Skeletal muscle tissue (tissue), 4 donors: ENCODE results near the gene PCK2. TPM values are rescaled to one million over a fixed set of nuclear protein-coding genes. Genes with fewer than 3 reads are reported as not detected.
A peak's percentile ranks its signal among the peaks of the same experiment; 100 is the strongest.

ENCODE experiments used
- H3K27ac ChIP-seq: one replicate; pipeline ENCODE4 v1.7.0; 2013; ENCODE audit warnings: mild to moderate bottlenecking, low read depth, low read length, inconsistent platforms
- H3K27me3 ChIP-seq, 3 donors: one replicate each; pipeline ENCODE4 v1.7.0; 2013; ENCODE audit warnings: low read length in 3 of 3; ENCODE audit not compliant: control insufficient read depth in 3 of 3, insufficient read depth in 3 of 3
- H3K36me3 ChIP-seq, 3 donors: one replicate each; pipeline ENCODE4 v1.7.0; 2013; ENCODE audit warnings: low read length in 3 of 3; ENCODE audit not compliant: control insufficient read depth in 3 of 3, insufficient read depth in 3 of 3
- H3K4me1 ChIP-seq, 3 donors: one replicate each; pipeline ENCODE4 v1.7.0; 2013; ENCODE audit warnings: low read length in 3 of 3, mild to moderate bottlenecking in 3 of 3; ENCODE audit not compliant: control insufficient read depth in 3 of 3, insufficient read depth in 3 of 3
- H3K4me3 ChIP-seq, 3 donors: one replicate each; pipeline ENCODE4 v1.7.0; 2013; ENCODE audit warnings: low read length in 3 of 3
- H3K9ac ChIP-seq, 3 donors: one replicate each; pipeline ENCODE4 v1.7.0; 2013; ENCODE audit warnings: low read length in 3 of 3, mild to moderate bottlenecking in 3 of 3, moderate library complexity in 2 of 3, low read depth in 1 of 3
- H3K9me3 ChIP-seq, 3 donors: one replicate each; pipeline ENCODE4 v1.7.0; 2013; ENCODE audit warnings: low read length in 3 of 3; ENCODE audit not compliant: control insufficient read depth in 3 of 3
- total RNA-seq: library from RNA; depleted of rRNA; stranded (reverse); fragments of >200 nt; gene quantifications from one replicate; pipeline ENCODE4 v1.2.3, GENCODE V29; 2014
- donor health status: Osteomylitis.

The PCK2 gene
- total RNA-seq, 1 donor from 2014 or later, result 3.7 TPM

DNA sequence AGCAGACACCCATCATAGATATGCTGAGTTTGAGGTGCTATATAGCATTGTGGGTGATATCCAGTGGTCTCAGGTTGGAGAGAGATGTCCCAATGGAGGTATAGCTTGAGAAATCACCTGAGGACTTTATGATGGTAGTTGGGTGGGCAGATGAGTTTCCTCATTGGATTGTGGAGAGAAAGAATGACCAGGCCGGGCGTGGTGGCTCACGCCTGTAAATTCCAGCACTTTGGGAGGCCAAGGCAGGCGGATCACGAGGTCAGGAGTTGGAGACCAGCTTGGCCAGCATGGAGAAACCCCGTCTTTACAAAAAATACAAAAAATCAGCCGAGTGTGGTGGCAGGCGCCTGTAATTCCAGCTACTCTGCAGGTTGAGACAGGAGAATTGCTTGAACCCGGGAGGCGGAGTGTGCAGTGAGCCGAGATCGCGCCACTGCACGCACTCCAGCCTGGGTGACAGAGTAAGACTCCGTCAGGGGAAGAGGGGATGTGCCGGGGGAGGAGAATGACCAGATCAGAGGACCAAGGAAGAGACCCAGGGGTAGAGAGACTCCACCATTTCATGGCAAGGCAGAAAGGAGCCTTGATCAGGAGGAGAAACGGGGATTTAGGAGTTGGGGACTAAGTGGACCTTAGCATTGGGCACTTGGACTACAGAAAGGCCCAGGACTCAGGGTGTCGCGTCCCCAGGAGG, 757 bp upstream of the PCK2 start:
- no peaks in the 10 kb centered on the region for H3K9me3 ChIP-seq
- peak overlapping the region; percentile 57 to 85 (median 83) for H3K9ac ChIP-seq
- no peaks in the 10 kb centered on the region for H3K27me3 ChIP-seq
- peak overlapping the region; percentile 62 to 80 (median 79) for H3K4me3 ChIP-seq
- peaks cover 23 to 31% (median 31%) of the 10 kb centered on the region in 3 donors for H3K4me1 ChIP-seq
- no peaks in the 10 kb centered on the region for H3K36me3 ChIP-seq
- H3K27ac ChIP-seq, result peak overlapping the region; percentile 74

DNA sequence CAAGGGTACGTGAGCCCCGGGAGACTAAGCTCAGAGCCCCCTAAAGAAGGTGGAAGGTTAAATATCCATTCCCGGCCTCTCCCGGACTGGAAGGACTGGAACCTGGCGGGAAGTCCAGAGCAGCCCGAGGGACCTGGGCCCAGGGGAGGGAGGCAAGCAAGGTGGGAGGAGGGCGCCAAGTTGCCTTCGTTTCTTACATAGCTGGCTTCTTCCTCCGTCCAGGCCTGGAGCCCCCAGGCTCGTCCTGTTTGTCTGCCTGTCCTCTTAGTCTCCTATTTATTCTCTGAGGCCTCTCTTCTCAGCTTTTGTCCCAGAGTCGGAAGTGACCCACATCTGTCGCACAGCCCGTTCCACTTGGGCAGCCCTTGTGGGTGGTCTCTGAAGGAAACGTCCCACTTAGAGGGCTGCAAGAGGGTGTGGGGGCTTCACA, 745 bp downstream of the PCK2 start:
- Histone ChIP-seq H3K4me3 (peak overlapping the region; percentile 76 to 80 (median 79)), H3K27me3 (no peaks in the 10 kb centered on the region), H3K27ac (peak overlapping the region; percentile 74), H3K4me1 (peaks cover 23 to 36% (median 33%) of the 10 kb centered on the region in 3 donors), H3K9me3 (no peaks in the 10 kb centered on the region), H3K9ac (peak overlapping the region; percentile 79 to 85 (median 83)), H3K36me3 (no peaks in the 10 kb centered on the region)

DNA sequence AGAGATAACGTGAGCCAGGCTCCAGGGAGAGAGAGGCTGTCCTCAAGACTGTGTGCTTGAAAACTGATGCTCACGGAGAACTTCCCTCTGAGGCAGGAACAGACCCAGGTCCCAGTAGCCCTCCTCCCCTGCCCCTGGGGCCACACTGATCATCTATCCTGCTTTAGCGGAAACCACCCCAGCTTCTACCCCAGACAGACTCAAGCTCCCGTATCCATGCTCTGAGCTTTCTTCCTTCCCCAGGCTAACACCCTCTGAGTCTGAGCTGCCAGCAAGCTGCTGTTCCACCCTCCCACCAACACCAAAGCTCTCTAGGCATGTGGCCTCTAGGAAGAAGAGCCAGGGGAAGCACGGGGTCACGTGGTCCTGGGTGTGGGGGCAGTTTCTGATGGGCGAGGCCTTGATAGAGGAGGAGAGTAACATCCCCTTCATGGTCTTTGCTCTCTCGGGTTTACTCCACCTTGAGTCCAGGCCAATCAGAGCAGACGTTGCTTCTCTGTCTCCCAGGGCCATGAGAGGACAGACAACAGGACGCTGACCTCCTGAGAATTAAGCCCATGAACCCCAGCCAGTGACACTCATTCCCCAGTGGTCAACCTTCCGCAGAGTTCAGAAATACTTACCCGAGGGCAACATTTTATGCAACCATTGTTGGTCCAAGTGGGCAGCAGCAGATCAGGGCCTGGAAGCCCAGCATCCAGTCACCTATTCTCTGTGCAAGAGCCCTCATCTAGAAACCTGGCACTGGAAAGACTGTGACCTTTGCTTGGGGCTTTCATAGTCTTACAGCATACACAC, 1.4 kb downstream of the PCK2 start:
- H3K36me3 ChIP-seq, result no peaks in the 10 kb centered on the region

DNA sequence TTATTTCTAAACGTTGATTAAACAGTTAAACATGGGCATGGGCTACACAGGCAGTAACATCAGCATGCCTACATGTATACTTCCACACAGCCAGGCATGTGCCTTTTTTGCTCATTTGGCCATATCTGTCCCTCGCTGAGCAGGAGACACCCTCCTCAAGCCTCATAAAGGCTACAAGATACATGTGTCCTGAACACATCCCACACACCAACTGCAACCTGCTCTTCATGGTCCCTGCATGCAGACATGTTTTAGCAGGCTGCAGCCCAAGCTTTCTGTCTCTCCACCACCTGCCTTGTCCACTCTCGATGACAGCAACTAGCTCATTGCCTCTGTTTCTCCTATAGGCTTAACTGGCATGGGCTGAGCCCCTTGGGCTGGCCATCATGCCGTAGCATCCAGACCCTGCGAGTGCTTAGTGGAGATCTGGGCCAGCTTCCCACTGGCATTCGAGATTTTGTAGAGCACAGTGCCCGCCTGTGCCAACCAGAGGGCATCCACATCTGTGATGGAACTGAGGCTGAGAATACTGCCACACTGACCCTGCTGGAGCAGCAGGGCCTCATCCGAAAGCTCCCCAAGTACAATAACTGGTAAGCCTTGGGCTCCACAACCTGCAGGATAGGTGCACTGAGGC, 2.6 kb downstream of the PCK2 start:
- Histone ChIP-seq H3K4me1 (peaks cover 23 to 36% (median 33%) of the 10 kb centered on the region in 3 donors), H3K9me3 (no peaks in the 10 kb centered on the region)

More for the DNA sequence above, 1.4 kb downstream of the PCK2 start:
- Histone ChIP-seq H3K27me3 (no peaks in the 10 kb centered on the region), H3K27ac (peak overlapping the region; percentile 74), H3K4me3 (peak overlapping the region; percentile 76 to 80 (median 79)), H3K9me3 (no peaks in the 10 kb centered on the region), H3K4me1 (peaks cover 23 to 36% (median 33%) of the 10 kb centered on the region in 3 donors), H3K9ac (peak overlapping the region; percentile 79 to 85 (median 83))

DNA sequence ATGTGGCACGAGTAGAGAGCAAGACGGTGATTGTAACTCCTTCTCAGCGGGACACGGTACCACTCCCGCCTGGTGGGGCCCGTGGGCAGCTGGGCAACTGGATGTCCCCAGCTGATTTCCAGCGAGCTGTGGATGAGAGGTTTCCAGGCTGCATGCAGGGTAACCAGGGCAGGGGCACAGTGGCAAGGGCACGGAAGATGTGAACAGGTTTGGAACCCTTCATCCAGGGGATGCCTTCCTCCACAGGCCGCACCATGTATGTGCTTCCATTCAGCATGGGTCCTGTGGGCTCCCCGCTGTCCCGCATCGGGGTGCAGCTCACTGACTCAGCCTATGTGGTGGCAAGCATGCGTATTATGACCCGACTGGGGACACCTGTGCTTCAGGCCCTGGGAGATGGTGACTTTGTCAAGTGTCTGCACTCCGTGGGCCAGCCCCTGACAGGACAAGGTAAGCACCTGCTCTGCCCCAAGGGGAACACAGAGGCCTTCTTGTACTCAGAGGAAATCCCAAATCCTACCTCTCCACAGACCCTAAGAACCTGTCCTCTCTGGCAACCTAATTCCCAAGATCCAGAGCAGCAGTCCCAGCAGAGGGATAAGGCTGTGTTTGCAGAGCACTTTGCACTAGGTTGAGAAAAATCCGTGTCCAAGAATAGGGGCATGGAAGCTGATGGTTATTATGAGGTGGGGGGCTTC, 4.3 kb downstream of the PCK2 start:
- peaks cover 0 to 3% (median 0%) of the 10 kb centered on the region in 3 donors for H3K36me3 ChIP-seq
- H3K27ac ChIP-seq, result no peak overlapping the region
- H3K9ac ChIP-seq, result no peak overlapping the region
- H3K4me1 ChIP-seq, result peaks cover 13 to 28% (median 20%) of the 10 kb centered on the region in 3 donors
- no peaks in the 10 kb centered on the region for H3K27me3 ChIP-seq
- no peak overlapping the region for H3K4me3 ChIP-seq
- H3K9me3 ChIP-seq, result no peaks in the 10 kb centered on the region

More for the DNA sequence above, 2.6 kb downstream of the PCK2 start:
- Histone ChIP-seq H3K27me3 (no peaks in the 10 kb centered on the region), H3K4me3 (no peak overlapping the region), H3K9ac (no peak overlapping the region), H3K27ac (no peak overlapping the region), H3K36me3 (no peaks in the 10 kb centered on the region)

DNA sequence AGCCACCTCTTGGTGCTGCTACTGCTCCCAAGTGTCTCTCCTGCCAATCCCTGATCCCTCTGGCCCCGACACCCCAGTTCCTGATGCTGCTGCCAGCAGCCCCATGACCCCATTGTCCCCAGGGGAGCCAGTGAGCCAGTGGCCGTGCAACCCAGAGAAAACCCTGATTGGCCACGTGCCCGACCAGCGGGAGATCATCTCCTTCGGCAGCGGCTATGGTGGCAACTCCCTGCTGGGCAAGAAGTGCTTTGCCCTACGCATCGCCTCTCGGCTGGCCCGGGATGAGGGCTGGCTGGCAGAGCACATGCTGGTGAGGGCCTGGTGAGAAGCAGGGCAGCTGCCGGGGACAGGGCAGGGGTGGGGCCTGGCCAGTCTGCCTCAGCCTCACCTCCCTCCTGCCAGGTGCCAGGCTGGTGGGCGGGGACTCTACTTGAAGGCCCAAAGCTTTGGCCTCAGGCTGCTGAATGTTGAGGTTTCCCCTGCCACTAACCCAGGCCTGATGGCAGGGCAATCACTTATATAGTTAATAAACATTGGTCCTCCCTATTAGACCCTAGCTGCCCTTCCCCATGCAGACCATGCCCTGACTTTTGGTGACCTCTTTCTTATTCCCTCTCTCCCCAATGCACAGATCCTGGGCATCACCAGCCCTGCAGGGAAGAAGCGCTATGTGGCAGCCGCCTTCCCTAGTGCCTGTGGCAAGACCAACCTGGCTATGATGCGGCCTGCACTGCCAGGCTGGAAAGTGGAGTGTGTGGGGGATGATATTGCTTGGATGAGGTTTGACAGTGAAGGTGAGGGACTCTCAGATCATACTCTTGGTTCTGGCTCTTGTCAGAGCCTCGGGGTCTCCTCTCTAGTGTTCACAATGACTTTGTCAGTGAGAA, 5.1 kb downstream of the PCK2 start:
- Histone ChIP-seq H3K36me3 (peaks cover 0 to 3% (median 3%) of the 10 kb centered on the region in 3 donors), H3K9me3 (no peaks in the 10 kb centered on the region), H3K27ac (no peak overlapping the region), H3K4me3 (no peak overlapping the region), H3K27me3 (no peaks in the 10 kb centered on the region), H3K9ac (no peak overlapping the region), H3K4me1 (peaks cover 9 to 21% (median 16%) of the 10 kb centered on the region in 3 donors)

DNA sequence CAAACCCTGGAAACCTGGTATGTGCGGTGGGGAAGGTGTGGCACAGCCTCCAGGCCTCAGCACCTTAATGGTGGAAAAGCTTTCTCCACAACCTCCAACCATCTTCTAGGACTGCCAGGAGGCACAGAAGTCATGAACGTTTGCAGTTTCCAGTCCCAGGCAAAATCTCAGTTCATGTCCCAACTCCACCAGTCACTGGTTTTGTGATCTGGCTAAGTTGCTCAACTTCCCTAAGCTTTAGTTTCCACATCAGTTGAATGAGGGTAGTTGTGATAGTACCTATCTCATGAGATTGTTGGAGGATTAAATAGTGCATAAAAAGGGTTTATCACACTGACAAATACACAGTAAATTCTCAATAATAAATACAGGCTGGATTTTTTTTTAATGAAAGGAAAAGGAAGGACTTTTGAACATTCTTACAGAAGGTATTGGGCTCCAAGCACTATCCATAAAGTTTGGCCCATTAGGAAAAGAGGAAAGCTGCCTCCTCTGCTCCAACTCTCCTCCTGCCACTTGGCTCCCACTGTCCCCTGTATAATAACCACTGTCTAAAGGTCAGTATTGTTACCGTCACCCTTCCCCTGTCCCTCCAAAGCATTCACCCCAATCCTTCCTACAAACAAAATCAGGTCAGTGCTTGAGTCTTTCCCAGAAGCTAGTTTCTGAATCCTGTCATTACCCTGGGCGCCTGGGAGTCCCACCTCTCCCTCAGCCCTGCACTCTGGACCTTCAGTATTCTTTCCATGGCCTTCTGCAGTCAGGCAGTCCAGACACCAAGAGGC, 6.3 kb downstream of the PCK2 start:
- no peak overlapping the region for H3K4me3 ChIP-seq
- H3K27me3 ChIP-seq, result no peaks in the 10 kb centered on the region
- no peaks in the 10 kb centered on the region for H3K9me3 ChIP-seq
- H3K4me1 ChIP-seq, result peaks cover 0 to 9% (median 6%) of the 10 kb centered on the region in 3 donors
- H3K36me3 ChIP-seq, result peaks cover 0 to 3% (median 3%) of the 10 kb centered on the region in 3 donors
- no peak overlapping the region for H3K9ac ChIP-seq
- no peak overlapping the region for H3K27ac ChIP-seq

DNA sequence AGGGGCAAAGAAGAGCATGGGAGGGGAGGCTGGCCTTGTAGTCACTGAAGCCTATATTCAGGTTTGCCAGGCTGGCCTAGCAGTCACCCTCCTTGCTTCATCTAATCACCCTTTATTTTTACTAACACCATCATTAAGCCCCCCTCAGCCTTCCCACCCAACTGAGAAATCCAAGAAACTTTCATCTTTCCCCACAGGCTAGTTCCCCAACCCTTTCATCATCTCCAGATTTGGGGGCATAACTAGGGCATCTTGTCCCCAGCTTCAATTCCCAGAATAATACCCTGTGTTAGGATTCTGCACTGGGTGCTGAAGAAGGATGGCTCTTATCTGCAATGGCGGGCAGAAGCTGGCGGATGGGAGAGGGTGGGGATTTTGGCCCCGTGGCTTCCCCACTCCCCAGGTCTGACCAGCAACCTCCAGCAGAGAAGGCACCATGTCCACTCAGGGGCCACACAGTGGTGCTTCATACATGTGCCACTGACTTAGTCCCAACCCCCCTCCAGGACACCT, 6.9 kb downstream of the PCK2 start:
- peaks cover 0 to 5% (median 2%) of the 10 kb centered on the region in 3 donors for H3K4me1 ChIP-seq

More for the DNA sequence above, 6.9 kb downstream of the PCK2 start:
- H3K9me3 ChIP-seq, result no peaks in the 10 kb centered on the region
- no peak overlapping the region for H3K9ac ChIP-seq
- no peak overlapping the region for H3K27ac ChIP-seq
- no peak overlapping the region for H3K4me3 ChIP-seq
- H3K36me3 ChIP-seq, result peaks cover 0 to 3% (median 3%) of the 10 kb centered on the region in 3 donors
- H3K27me3 ChIP-seq, result no peaks in the 10 kb centered on the region
